Fibroblast of villous mesenchyme (primary cell): ENCODE results near the gene NCKAP5. TPM values are rescaled to one million over a fixed set of nuclear protein-coding genes. Genes with fewer than 3 reads are reported as not detected.
A peak's percentile ranks its signal among the peaks of the same experiment; 100 is the strongest.

Experiments
- DNase-seq: peaks from one replicate; pipeline ENCODE4 v3.0.0-alpha.2; 2010; ENCODE audit warnings: low read depth
- H3K4me3 ChIP-seq: 2 replicates; pipeline ENCODE4 v1.5.1; 2011; ENCODE audit warnings: low read depth, mild to moderate bottlenecking, low read length
- total RNA-seq: library from RNA; depleted of rRNA; stranded (reverse); fragments of >200 nt; gene quantifications from 2 replicates; pipeline ENCODE4 v1.2.3, GENCODE V29; 2012
- TF ChIP-seq, protein P1 (sequence below): IDR thresholded peaks from 2 replicates; pipeline ENCODE4 v1.5.1; 2012; ENCODE audit warnings: low read depth, mild to moderate bottlenecking, low read length; ENCODE audit not compliant: insufficient read depth

The NCKAP5 gene
- total RNA-seq, 1 donor, result 47.9 TPM

DNA sequence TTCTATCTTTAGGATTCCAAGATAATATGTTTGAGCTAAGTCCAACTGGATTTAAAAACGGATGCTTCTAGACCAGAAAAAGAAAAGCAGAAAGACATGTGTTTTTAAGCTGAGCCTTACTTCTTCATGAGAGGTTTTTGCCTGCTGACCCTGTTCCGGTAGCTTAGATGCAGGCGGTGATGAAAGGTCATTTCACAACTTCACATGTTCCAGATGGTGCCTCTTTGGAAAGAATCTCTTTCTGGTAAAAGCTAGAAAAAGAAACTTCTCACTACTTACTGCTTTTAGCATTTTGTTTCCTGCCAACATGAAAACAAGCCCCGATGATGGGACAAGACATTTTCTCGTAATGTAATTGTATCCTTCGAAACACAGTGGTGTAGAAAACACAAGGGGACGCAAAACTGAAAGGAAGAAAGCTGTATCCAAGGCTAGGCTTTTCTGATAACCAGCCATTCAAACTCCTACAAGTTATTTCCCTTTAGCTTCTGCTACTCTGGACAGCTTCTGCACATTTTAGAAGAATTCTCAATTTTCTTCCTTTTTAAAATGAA, 490.9 kb downstream of the NCKAP5 start:
- peak; percentile 73 for DNase-seq
- TF ChIP-seq, protein P1, sequence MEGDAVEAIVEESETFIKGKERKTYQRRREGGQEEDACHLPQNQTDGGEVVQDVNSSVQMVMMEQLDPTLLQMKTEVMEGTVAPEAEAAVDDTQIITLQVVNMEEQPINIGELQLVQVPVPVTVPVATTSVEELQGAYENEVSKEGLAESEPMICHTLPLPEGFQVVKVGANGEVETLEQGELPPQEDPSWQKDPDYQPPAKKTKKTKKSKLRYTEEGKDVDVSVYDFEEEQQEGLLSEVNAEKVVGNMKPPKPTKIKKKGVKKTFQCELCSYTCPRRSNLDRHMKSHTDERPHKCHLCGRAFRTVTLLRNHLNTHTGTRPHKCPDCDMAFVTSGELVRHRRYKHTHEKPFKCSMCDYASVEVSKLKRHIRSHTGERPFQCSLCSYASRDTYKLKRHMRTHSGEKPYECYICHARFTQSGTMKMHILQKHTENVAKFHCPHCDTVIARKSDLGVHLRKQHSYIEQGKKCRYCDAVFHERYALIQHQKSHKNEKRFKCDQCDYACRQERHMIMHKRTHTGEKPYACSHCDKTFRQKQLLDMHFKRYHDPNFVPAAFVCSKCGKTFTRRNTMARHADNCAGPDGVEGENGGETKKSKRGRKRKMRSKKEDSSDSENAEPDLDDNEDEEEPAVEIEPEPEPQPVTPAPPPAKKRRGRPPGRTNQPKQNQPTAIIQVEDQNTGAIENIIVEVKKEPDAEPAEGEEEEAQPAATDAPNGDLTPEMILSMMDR, result no peak
- H3K4me3 ChIP-seq, result no peak overlapping the region

DNA sequence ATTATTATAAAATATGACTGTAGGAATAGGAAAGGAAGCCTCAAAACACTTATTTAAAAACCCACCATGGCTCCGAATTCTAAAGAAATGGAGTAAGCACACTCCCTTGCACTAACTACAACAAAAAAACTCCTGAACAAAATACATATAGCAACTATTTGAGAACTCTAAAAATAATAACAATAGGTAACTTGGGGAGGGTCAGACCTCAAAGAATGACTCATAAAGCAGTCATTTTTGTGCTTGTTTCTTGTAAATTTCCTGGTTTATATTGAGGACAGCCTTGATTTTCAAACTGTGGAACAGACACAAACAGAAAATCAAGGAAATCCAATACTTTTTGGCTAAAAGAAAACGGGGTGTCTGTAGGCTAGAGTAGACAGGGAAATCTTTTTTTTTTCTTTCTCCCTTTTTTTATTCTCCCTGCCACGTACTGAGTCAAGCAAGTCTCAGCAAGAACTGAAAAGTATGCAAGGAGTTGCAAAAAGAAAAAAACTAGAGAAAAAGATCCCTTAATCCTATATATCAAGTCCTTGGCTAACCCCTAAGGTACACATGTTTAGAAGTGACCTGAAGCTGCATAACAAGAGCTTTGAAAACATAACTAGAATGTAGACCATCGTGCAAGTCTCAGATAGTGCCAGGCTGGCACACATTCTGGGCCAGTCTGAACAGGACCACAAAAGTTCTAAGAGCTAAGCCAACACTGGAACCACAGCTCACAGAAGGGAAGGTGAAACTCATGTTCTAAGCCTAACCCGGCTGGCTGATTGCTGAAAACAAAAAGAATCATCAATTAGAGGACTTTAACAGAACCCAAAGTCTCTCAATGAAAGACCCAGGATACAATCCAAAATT, 495.2 kb downstream of the NCKAP5 start:
- DNase-seq, result no peak
- H3K4me3 ChIP-seq, result no peak overlapping the region
- TF ChIP-seq, protein P1, result no peak

DNA sequence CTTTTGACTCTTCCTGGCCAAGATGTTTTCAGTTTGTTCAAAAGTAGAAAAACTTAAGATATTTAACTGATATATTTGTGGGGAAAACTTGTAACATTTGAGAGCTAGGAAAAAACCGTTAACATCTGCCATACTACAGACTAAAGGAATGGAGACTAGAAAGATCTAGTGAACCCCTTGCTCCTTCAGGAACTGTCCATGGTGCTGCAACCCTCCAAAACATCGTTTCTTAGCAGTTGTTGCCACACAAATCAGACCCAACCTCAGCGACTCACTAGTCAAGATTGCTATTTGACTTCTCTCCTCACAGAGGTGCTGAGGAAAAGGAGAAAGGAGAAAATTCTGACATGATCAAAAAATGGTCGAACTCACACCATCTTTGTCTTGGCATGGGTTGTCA, 504.5 kb downstream of the NCKAP5 start:
- H3K4me3 ChIP-seq, result no peak overlapping the region
- peak; percentile 32 for DNase-seq
- TF ChIP-seq, protein P1, result no peak

DNA sequence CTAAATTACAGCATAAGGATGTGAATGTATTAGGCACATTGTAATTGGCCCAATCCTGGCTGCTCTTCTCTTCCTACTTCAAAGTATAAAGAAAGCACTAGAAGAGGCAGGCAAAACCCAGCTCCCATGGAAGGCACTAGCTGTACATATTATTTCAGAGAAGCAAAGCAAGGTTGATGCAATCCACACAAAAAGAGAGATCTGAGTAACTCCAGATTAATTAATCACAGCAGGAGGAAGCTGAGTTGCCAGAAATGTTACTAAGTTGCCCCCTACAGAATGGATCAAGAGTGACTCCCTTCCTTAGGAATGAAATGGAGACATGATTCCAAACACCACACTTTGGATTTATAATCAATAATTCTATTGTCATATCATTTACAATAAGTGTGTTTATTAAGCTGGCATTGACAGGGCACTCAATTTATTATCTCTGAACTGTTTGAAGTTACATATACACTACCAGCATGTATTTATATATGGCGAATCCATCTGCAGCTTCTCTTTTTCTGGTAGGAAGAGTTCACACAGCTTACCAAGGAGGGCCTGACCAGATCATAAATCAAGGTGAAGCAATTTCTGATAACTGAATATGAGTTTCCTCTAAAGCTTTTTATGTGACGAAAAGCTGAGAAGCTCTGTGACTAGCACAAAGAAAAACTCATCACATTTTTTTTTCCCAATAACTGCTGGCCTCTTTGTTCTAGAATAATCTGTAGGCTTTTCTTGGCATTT, 505.2 kb downstream of the NCKAP5 start:
- no peak overlapping the region for H3K4me3 ChIP-seq
- no peak for DNase-seq
- TF ChIP-seq, protein P1, result no peak

DNA sequence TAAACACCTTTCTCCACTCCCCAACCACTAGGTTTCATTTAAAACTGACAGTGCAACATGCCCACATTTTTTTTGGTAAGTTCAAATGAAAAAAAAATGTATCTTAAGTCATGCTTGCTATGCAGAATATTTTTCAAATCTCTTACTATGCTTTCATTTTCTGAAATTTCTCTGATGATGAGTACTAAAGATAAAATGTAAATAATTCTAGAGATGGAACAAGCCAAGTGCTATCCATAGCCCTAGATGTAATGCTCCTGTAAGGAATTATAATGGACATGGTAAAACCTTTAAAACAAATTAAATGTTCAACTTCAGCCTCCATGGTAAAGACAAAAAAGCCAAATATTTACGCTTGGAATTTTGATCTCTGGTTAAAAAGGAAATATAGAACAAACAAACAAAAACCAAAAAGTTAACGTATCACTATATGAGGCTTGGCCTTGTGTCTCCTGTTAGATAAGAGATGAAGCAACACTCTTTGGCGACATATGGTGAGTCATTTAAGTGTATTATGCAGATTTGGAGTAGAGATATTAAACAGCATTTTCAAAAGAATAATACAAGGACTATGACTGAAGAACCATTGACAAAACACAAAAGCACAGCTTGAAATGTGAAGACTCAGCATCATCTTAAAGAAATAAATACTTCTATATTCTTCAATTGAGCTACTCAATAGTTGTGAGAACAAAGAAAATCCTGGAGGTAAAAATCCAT, 506.2 kb downstream of the NCKAP5 start:
- TF ChIP-seq, protein P1, result no peak
- peak; percentile 20 for DNase-seq
- no peak overlapping the region for H3K4me3 ChIP-seq

DNA sequence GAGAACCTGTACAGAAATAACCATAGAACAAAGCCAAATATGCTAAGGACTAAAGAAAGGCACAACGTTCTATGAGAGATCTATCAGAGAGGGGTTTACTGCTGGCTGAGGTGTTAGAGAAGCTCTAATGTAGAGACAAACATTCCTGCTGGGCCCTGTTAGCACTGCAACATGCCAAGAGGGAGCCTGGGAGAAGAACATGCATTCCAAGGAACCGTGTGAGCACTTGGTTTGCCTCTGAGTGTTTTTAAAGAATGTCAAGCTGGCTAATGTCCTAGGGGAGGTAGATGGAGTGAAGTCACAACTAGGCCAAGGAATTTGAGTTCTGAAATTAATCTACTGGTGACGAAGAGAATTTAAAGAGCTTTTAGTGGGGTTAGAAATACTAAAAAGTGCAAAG, 514.0 kb downstream of the NCKAP5 start:
- peak; percentile 17 for DNase-seq
- TF ChIP-seq, protein P1, result no peak
- H3K4me3 ChIP-seq, result no peak overlapping the region
